Dermis blood vessel endothelial cell (primary cell): ENCODE results near the gene SPON1. TPM values are rescaled to one million over a fixed set of nuclear protein-coding genes. Genes with fewer than 3 reads are reported as not detected.
"Not testable (repeated sequence)": the region's sequence is repeated elsewhere in the genome, so short reads cannot be mapped to it uniquely, and the experiment has no call there.

Experiments used
- DNase-seq: peaks from one replicate; pipeline ENCODE4 v3.0.0; 2010
- total RNA-seq: library from RNA; depleted of rRNA; stranded (reverse); fragments of >200 nt; gene quantifications from 2 replicates; pipeline ENCODE4 v1.2.3, GENCODE V29; 2014

SPON1 gene
- total RNA-seq, 1 donor from 2014 or later: 0.17 TPM

GRCh38 chr11:14041565-14041964, 79.0 kb downstream of the SPON1 start:
- DNase-seq: no peak

GRCh38 chr11:14042686-14043465, 80.4 kb downstream of the SPON1 start:
- DNase-seq: no peak

- no peak for DNase-seq
Measured at GRCh38 chr11:14044916-14045315, 82.4 kb downstream of the SPON1 start.

GRCh38 chr11:14045417-14045816, 82.9 kb downstream of the SPON1 start:
- no peak for DNase-seq

- no peak for DNase-seq
Measured at GRCh38 chr11:14052198-14052597, 89.7 kb downstream of the SPON1 start.

- no peak for DNase-seq
Measured at GRCh38 chr11:14054116-14055107, 91.9 kb downstream of the SPON1 start.

- no peak for DNase-seq
Measured at GRCh38 chr11:14055936-14056335, 93.4 kb downstream of the SPON1 start.

GRCh38 chr11:14058061-14058460, 95.5 kb downstream of the SPON1 start:
- DNase-seq: no peak

GRCh38 chr11:14059491-14059890, 97.0 kb downstream of the SPON1 start:
- DNase-seq: peak; percentile 30

- DNase-seq: no peak
Measured at GRCh38 chr11:14061721-14062120, 99.2 kb downstream of the SPON1 start.

GRCh38 chr11:14065141-14065540, 102.6 kb downstream of the SPON1 start:
- no peak for DNase-seq

- DNase-seq: no peak
Measured at GRCh38 chr11:14065681-14066080, 103.2 kb downstream of the SPON1 start.

GRCh38 chr11:14067686-14068085, 105.2 kb downstream of the SPON1 start:
- no peak for DNase-seq

GRCh38 chr11:14070896-14071295, 108.4 kb downstream of the SPON1 start:
- no peak for DNase-seq

- DNase-seq: no peak
Measured at GRCh38 chr11:14073849-14074476, 111.4 kb downstream of the SPON1 start.

- DNase-seq: no peak
Measured at GRCh38 chr11:14075118-14076078, 112.9 kb downstream of the SPON1 start.

GRCh38 chr11:14079011-14079410, 116.5 kb downstream of the SPON1 start:
- DNase-seq: no peak

- DNase-seq: no peak
Measured at GRCh38 chr11:14079797-14080196, 117.3 kb downstream of the SPON1 start.

GRCh38 chr11:14081581-14082231, 119.2 kb downstream of the SPON1 start:
- DNase-seq: no peak

- DNase-seq: no peak
Measured at GRCh38 chr11:14082338-14082737, 119.8 kb downstream of the SPON1 start.

- not testable (repeated sequence) for DNase-seq
Measured at GRCh38 chr11:14088861-14089260, 126.3 kb downstream of the SPON1 start.
